Colonic mucosa (tissue), 4 donors: ENCODE results near the gene RPP30. TPM values are rescaled to one million over a fixed set of nuclear protein-coding genes. Genes with fewer than 3 reads are reported as not detected.
A peak's percentile ranks its signal among the peaks of the same experiment; 100 is the strongest.

ENCODE experiments used
- DNase-seq: peaks from one replicate; pipeline ENCODE4 v3.0.0-alpha.2; 2020
- H3K27ac ChIP-seq: fragments of 200-600 bp; one replicate; pipeline ENCODE4 v1.8.0; 2021
- H3K27me3 ChIP-seq: fragments of 200-600 bp; one replicate; pipeline ENCODE4 v1.8.0; 2021
- H3K36me3 ChIP-seq: fragments of 200-600 bp; one replicate; pipeline ENCODE4 v1.8.0; 2021
- H3K4me1 ChIP-seq: fragments of 200-600 bp; one replicate; pipeline ENCODE4 v1.8.0; 2021; ENCODE audit warnings: mild to moderate bottlenecking
- H3K4me3 ChIP-seq: fragments of 200-600 bp; one replicate; pipeline ENCODE4 v1.8.0; 2021
- H3K9ac ChIP-seq, 2 donors: one replicate each; pipeline ENCODE4 v1.7.0; 2013; ENCODE audit warnings: control low read depth in 2 of 2, low read depth in 2 of 2, low read length in 2 of 2
- H3K9me3 ChIP-seq: fragments of 200-600 bp; one replicate; pipeline ENCODE4 v1.8.0; 2021
- CTCF ChIP-seq: fragments of 200-600 bp; IDR thresholded peaks from one replicate; pipeline ENCODE4 v1.8.0; 2022; ENCODE audit warnings: antibody characterized with exemption, mild to moderate bottlenecking
- intact Hi-C: fragments of 100-400 bp; cut with DNase I; formaldehyde crosslinking; loops from one replicate; pipeline ENCODE4 v1.14.1; 2022
- total RNA-seq, 2 donors: library from RNA; stranded (reverse); fragmentation: NEBNext Ultra II Directional in 1 of 2; extraction: Animal tissue kit (Norgen Biotek cat#: 25700) in 1 of 2; gene quantifications; one replicate each; pipeline ENCODE4 v1.2.1, GENCODE V29; 2021
- donor health status: healthy.
- donor health status: DM: no; HTN: no; CAD: no.
- donor health status: DM: no; HTN: no; CAD: no.

Gene RPP30
- total RNA-seq, 2 donors from 2014 or later = 22.0 to 39.7 TPM

GRCh38 chr10:90905925-90906324, 34.2 kb downstream of the RPP30 start:
- Histone ChIP-seq H3K27ac (no peak overlapping the region), H3K36me3 (no peaks in the 10 kb centered on the region), H3K4me1 (no peaks in the 10 kb centered on the region), H3K9ac (no peak overlapping the region), H3K27me3 (no peaks in the 10 kb centered on the region), H3K4me3 (no peak overlapping the region), H3K9me3 (no peaks in the 10 kb centered on the region)
- intact Hi-C loops = no loop called here
- no peak for DNase-seq
- TF ChIP-seq CTCF = no peak

DNA sequence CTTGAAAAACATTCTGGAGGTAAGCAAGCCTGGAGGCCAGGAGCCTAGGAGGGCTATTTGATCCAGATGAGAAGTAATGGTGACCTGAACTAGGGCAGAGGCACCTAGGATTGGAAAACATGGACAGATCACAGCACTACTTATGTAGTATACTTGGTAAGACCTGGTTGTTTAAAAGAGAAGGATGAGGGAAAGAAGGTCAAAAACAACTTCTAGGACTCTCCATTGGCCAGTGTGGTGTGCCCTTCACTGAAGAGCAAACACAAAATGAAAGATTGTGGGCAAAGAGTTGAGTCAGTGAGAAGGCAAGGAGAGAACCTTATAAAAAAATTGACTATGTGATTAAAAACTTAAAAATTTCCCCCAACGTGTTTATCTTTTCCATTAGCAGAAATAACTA, 34.8 kb downstream of the RPP30 start:
- intact Hi-C loops = no loop called here
- no peaks in the 10 kb centered on the region for H3K9me3 ChIP-seq

GRCh38 chr10:90911133-90912051, 39.6 kb downstream of the RPP30 start:
- no peak overlapping the region for H3K27ac ChIP-seq
- TF ChIP-seq CTCF = peak; percentile 84
- no peak overlapping the region for H3K4me3 ChIP-seq
- DNase-seq = peak; percentile 62
- H3K9me3 ChIP-seq = no peaks in the 10 kb centered on the region
- H3K4me1 ChIP-seq = no peaks in the 10 kb centered on the region
- H3K27me3 ChIP-seq = no peaks in the 10 kb centered on the region
- no peaks in the 10 kb centered on the region for H3K36me3 ChIP-seq
- intact Hi-C loops = loop anchor here (5.0 to 10.0 kb wide), 2 partner anchors 96 to 343 kb away; no protein-coding TSS in a partner anchor
- no peak overlapping the region for H3K9ac ChIP-seq

More for the DNA sequence above, 34.8 kb downstream of the RPP30 start:
- DNase-seq = no peak
- Histone ChIP-seq H3K4me3 (no peak overlapping the region), H3K4me1 (no peaks in the 10 kb centered on the region), H3K27ac (no peak overlapping the region), H3K36me3 (no peaks in the 10 kb centered on the region), H3K27me3 (no peaks in the 10 kb centered on the region), H3K9ac (no peak overlapping the region)
- no peak for TF ChIP-seq CTCF

GRCh38 chr10:90912174-90912573, 40.4 kb downstream of the RPP30 start:
- H3K4me3 ChIP-seq = no peak overlapping the region
- H3K9ac ChIP-seq = no peak overlapping the region
- no peak for TF ChIP-seq CTCF
- no peaks in the 10 kb centered on the region for H3K27me3 ChIP-seq
- no peaks in the 10 kb centered on the region for H3K36me3 ChIP-seq
- no peaks in the 10 kb centered on the region for H3K4me1 ChIP-seq
- H3K27ac ChIP-seq = no peak overlapping the region
- no peak for DNase-seq
- intact Hi-C loops = loop anchor here (5.0 to 10.0 kb wide), 2 partner anchors 95 to 343 kb away; no protein-coding TSS in a partner anchor
- H3K9me3 ChIP-seq = no peaks in the 10 kb centered on the region

DNA sequence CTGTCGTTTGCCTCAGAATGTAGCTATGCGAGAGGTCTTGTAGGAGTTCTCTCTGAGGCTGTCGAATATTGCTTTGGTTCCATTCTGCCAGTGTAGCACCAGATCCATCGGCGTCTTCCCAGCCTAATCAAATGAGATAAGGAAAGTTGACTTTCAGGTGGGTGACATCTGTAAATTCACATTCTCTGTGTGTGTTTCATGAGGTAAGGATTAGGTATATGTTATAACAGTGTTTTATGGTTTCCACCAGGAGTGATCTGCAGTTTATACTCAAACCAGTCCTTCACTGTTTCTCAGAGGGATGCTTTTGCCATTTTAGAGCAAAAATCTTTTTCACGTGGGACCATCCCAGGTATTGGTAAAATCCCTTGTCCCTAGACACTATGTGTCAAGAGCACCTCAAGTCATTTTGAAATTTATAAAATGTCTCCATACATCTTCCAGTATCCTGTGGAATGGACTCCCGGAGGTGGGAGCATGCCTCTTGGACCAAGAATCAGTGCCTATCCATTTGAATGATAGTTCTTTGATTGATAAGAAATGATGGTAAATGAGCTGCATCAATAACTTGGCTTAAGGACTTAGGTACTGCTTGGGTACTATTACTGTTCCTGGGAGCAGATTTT, 41.2 kb downstream of the RPP30 start:
- no peaks in the 10 kb centered on the region for H3K4me1 ChIP-seq
- no peak overlapping the region for H3K9ac ChIP-seq
- TF ChIP-seq CTCF = no peak
- no peak overlapping the region for H3K4me3 ChIP-seq
- DNase-seq = no peak
- H3K27me3 ChIP-seq = no peaks in the 10 kb centered on the region
- H3K27ac ChIP-seq = no peak overlapping the region
- H3K9me3 ChIP-seq = no peaks in the 10 kb centered on the region
- no peaks in the 10 kb centered on the region for H3K36me3 ChIP-seq
- intact Hi-C loops = loop anchor here (5.0 to 10.0 kb wide), 2 partner anchors 94 to 342 kb away; no protein-coding TSS in a partner anchor
